Activated B cell treated with CpG ODN at 0.5 μM for 24 hours (primary cell): Measurements from ENCODE around the gene POMT2. TPM values are rescaled to one million over a fixed set of nuclear protein-coding genes. Genes with fewer than 3 reads are reported as not detected.

Experiments used
- ATAC-seq: fragments of 200-7000 bp; cut with Tn5 transposase; one replicate; pipeline ENCODE4 v1.10.0; 2021; ENCODE audit warnings: low read depth, mild to moderate bottlenecking, moderate library complexity
- CTCF ChIA-PET: fragments of 350-600 bp; sonication (Branson Sonifier 250); formaldehyde crosslinking; loops from one replicate; lab custom pipeline; 2021; ENCODE audit warnings: antibody characterized with exemption; lab: Charles Lee
- POLR2A ChIA-PET: fragments of 350-600 bp; sonication (Branson Sonifier 250); formaldehyde crosslinking; loops from one replicate; lab custom pipeline; 2021; ENCODE audit warnings: antibody characterized with exemption; lab: Charles Lee
- DNase-seq: peaks from one replicate; pipeline ENCODE4 v3.0.0; 2022
- H3K27ac Mint-ChIP-seq: one replicate; pipeline ENCODE4 v1.8.0; 2020; ENCODE audit warnings: mixed read lengths
- H3K27me3 Mint-ChIP-seq: one replicate; pipeline ENCODE4 v1.8.0; 2021; ENCODE audit warnings: mixed read lengths
- H3K36me3 Mint-ChIP-seq: one replicate; pipeline ENCODE4 v1.8.0; 2021; ENCODE audit warnings: low read depth, mixed read lengths
- H3K4me1 Mint-ChIP-seq: one replicate; pipeline ENCODE4 v1.8.0; 2021; ENCODE audit warnings: mixed read lengths
- H3K4me3 Mint-ChIP-seq: one replicate; pipeline ENCODE4 v1.8.0; 2020; ENCODE audit warnings: mild to moderate bottlenecking, mixed read lengths
- H3K9me3 Mint-ChIP-seq: one replicate; pipeline ENCODE4 v1.8.0; 2020; ENCODE audit warnings: mixed read lengths
- intact Hi-C: fragments of 100-400 bp; cut with micrococcal nuclease; formaldehyde crosslinking; loops from one replicate; pipeline ENCODE4 v1.15.1; 2024
- total RNA-seq: library from RNA; stranded (reverse); gene quantifications from 2 replicates; pipeline ENCODE4 v1.2.3, GENCODE V29; 2022
- TF ChIP-seq, protein P1 (sequence below): fragments of 200-600 bp; IDR thresholded peaks from one replicate; pipeline ENCODE4 v1.8.0; 2022; ENCODE audit warnings: antibody characterized with exemption, mild to moderate bottlenecking

Gene POMT2
- total RNA-seq, 1 donor from 2014 or later, result 30.8 TPM

- H3K27ac Mint-ChIP-seq, result no peak overlapping the region
- CTCF ChIA-PET, result no interaction called here
- TF ChIP-seq, protein P1, sequence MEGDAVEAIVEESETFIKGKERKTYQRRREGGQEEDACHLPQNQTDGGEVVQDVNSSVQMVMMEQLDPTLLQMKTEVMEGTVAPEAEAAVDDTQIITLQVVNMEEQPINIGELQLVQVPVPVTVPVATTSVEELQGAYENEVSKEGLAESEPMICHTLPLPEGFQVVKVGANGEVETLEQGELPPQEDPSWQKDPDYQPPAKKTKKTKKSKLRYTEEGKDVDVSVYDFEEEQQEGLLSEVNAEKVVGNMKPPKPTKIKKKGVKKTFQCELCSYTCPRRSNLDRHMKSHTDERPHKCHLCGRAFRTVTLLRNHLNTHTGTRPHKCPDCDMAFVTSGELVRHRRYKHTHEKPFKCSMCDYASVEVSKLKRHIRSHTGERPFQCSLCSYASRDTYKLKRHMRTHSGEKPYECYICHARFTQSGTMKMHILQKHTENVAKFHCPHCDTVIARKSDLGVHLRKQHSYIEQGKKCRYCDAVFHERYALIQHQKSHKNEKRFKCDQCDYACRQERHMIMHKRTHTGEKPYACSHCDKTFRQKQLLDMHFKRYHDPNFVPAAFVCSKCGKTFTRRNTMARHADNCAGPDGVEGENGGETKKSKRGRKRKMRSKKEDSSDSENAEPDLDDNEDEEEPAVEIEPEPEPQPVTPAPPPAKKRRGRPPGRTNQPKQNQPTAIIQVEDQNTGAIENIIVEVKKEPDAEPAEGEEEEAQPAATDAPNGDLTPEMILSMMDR, result no peak
- H3K36me3 Mint-ChIP-seq, result no peaks in the 10 kb centered on the region
- intact Hi-C loops, result no loop called here
- POLR2A ChIA-PET, result no interaction called here
- ATAC-seq (no peak), DNase-seq (no peak)
- no peak overlapping the region for H3K4me3 Mint-ChIP-seq
- peaks cover 6% of the 10 kb centered on the region for H3K4me1 Mint-ChIP-seq
- H3K9me3 Mint-ChIP-seq, result no peaks in the 10 kb centered on the region
- H3K27me3 Mint-ChIP-seq, result peaks cover 14% of the 10 kb centered on the region
These were observed 60.1 kb downstream of the POMT2 start for GRCh38 chr14:77260631-77261030.

DNA sequence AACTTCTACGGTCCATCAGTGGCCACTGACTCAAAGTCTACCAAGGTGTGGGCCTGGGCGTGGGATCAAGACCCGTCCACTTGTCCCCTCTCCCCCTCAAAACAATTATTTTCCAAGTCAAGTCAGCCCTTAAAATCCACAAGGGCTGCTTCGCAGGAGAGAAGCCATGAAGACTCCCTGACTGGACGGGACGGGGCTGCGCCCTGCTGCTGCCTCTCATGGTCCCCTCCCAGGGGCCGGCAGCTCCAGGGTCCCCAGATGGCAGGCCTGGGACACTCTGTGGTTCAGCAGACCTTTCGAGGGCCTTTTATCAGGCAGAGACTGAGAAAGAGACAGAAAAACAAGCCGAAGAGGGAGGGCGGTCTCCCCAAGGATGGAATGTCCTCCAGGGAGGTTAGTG, 60.5 kb downstream of the POMT2 start:
- Mint-ChIP-seq H3K27me3 (peaks cover 14% of the 10 kb centered on the region), H3K36me3 (no peaks in the 10 kb centered on the region), H3K4me3 (no peak overlapping the region), H3K9me3 (no peaks in the 10 kb centered on the region), H3K4me1 (peaks cover 5% of the 10 kb centered on the region), H3K27ac (no peak overlapping the region)
- TF ChIP-seq, protein P1, result no peak
- ATAC-seq (no peak), DNase-seq (no peak)
- POLR2A ChIA-PET, result no interaction called here
- intact Hi-C loops, result no loop called here
- CTCF ChIA-PET, result no interaction called here

- Mint-ChIP-seq H3K36me3 (no peaks in the 10 kb centered on the region), H3K4me3 (no peak overlapping the region), H3K4me1 (no peaks in the 10 kb centered on the region), H3K27ac (no peak overlapping the region), H3K9me3 (no peaks in the 10 kb centered on the region), H3K27me3 (peaks cover 14% of the 10 kb centered on the region)
- TF ChIP-seq, protein P1, result no peak
- no peak for ATAC-seq
- CTCF ChIA-PET, result no interaction called here
- intact Hi-C loops, result no loop called here
- POLR2A ChIA-PET, result no interaction called here
- DNase-seq, result no peak
These were observed 61.5 kb downstream of the POMT2 start for GRCh38 chr14:77259025-77259715.

DNA sequence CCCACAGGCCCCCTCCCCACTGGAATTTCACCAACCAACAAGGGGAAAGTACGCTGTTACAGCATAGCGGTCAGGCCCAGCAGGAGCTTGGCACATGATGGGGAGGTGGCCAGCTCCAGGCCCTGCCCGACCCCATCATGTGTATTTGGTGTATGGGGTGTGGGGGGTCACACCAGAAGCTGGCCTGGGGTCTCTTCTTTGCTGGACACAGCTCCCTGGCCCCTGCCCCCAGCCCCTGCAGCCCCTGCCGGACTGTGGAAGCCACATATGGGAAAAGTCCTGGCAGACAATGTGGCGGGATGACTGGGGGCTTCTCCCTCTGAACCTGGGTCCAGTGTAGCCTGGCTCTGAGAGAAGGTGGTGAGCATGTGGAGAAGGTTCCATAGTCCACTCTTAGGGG, 62.1 kb downstream of the POMT2 start:
- no peak overlapping the region for H3K4me3 Mint-ChIP-seq
- H3K9me3 Mint-ChIP-seq, result no peaks in the 10 kb centered on the region
- no peaks in the 10 kb centered on the region for H3K36me3 Mint-ChIP-seq
- no peak for DNase-seq
- ChIA-PET CTCF (no interaction called here), POLR2A (no interaction called here)
- ATAC-seq, result no peak
- H3K4me1 Mint-ChIP-seq, result no peaks in the 10 kb centered on the region
- H3K27me3 Mint-ChIP-seq, result peaks cover 14% of the 10 kb centered on the region
- intact Hi-C loops, result no loop called here
- TF ChIP-seq, protein P1, result no peak
- no peak overlapping the region for H3K27ac Mint-ChIP-seq

DNA sequence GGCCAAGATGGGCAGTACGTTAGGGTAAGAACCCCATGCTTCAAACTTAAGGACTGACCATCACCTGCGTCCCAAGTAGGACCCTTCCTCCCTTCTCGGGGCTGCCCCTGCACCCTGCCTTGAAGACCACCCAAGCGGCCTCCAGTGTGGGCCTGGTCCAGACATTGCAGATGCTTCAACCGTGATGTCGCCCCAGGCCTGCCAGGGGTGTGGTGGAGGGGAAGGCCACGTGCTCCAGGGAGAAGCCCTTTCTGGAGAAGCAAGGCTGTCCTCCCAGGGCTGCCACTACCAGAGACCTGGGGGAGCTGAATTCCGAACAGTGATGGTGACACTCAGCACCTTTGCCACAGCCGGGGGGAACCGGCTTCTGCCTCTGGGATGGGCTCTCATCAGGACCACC, 63.0 kb downstream of the POMT2 start:
- Mint-ChIP-seq H3K4me1 (no peaks in the 10 kb centered on the region), H3K4me3 (no peak overlapping the region), H3K36me3 (no peaks in the 10 kb centered on the region), H3K27me3 (peaks cover 11% of the 10 kb centered on the region), H3K27ac (no peak overlapping the region), H3K9me3 (no peaks in the 10 kb centered on the region)
- no peak for DNase-seq
- TF ChIP-seq, protein P1, result no peak
- ATAC-seq, result no peak
- ChIA-PET CTCF (no interaction called here), POLR2A (no interaction called here)
- intact Hi-C loops, result no loop called here
